Nephron (organoid): ENCODE data around the gene MUC5B.
A peak's percentile ranks its signal among the peaks of the same experiment; 100 is the strongest.

Source experiments
- H3K27ac Mint-ChIP-seq, 3 experiments: 2 replicates each; pipeline ENCODE4 v1.8.0; 2020; ENCODE audit warnings: mixed read lengths in 3 of 3, mild to moderate bottlenecking in 2 of 3, moderate library complexity in 1 of 3
- H3K27me3 Mint-ChIP-seq: 2 replicates; pipeline ENCODE4 v1.8.0; 2021; ENCODE audit warnings: low read depth, mild to moderate bottlenecking, moderate library complexity, mixed read lengths
- H3K36me3 Mint-ChIP-seq: 2 replicates; pipeline ENCODE4 v1.8.0; 2020; ENCODE audit warnings: low read depth, mixed read lengths
- H3K4me1 Mint-ChIP-seq: 2 replicates; pipeline ENCODE4 v1.8.0; 2020; ENCODE audit warnings: mixed read lengths
- H3K4me3 Mint-ChIP-seq, 3 experiments: 2 replicates each; pipeline ENCODE4 v1.8.0; 2020; ENCODE audit warnings: mild to moderate bottlenecking in 3 of 3, mixed read lengths in 3 of 3, moderate library complexity in 2 of 3
- H3K9me3 Mint-ChIP-seq: 2 replicates; pipeline ENCODE4 v1.8.0; 2020; ENCODE audit warnings: mixed read lengths
- TF ChIP-seq, protein P1 (sequence below), 3 experiments: fragments of 200-600 bp; sonication (generic); IDR thresholded peaks; one replicate each; pipeline ENCODE4 v1.5.0; 2021; ENCODE audit warnings: antibody characterized with exemption in 3 of 3; ENCODE audit not compliant: unreplicated experiment in 3 of 3

The MUC5B gene

DNA sequence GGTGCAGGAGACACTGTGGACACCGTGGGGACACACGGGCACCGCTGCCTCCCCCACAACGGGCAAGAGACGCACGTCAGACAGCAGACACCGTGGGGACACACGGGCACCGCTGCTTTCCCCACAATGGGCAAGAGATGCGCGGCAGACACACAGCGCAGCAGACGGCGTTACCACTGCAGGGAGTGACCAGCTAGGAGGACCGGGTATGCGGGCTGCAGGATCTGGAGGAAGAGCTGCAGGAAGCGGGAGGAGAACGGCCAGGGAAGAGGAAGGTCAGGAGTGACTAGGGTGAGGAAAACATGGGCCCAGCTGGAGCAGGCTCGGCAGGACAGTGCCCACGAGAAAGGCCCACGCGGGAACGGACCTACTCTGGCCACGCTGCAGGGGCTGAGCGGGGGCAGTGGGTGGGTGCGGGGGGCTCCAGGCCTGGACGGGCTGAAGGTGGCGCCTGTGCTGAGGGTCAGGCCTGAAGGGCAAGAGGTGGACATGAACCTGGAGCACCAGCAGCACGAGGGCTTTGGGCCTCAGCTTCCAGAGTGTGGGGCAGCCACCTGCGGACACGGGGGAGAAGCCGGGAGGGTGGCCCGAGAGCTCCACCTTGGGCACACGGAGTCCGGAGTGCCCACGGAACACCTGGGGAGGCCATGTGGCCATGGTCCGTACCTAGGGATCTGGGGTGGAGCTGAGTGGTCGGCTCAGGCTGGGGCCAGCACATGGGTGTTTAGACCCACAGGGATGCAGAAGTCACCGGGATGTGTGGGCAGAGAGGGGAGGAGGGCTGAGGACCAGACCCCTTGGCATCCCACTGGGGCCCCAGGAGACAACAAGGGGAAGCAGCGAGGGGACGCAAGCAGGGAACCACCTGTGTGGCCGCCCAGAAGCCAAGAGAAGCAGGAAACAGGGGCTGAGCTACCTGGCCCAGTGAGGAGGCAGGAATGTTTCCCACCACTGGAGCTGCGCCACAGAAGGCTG is 70.1 kb downstream of the MUC5B start:
- Mint-ChIP-seq H3K9me3 (no peaks in the 10 kb centered on the region), H3K27ac (no peak overlapping the region), H3K27me3 (no peaks in the 10 kb centered on the region), H3K4me1 (peaks cover 4% of the 10 kb centered on the region), H3K36me3 (peaks cover 24% of the 10 kb centered on the region), H3K4me3 (no peak overlapping the region)
- TF ChIP-seq, protein P1, sequence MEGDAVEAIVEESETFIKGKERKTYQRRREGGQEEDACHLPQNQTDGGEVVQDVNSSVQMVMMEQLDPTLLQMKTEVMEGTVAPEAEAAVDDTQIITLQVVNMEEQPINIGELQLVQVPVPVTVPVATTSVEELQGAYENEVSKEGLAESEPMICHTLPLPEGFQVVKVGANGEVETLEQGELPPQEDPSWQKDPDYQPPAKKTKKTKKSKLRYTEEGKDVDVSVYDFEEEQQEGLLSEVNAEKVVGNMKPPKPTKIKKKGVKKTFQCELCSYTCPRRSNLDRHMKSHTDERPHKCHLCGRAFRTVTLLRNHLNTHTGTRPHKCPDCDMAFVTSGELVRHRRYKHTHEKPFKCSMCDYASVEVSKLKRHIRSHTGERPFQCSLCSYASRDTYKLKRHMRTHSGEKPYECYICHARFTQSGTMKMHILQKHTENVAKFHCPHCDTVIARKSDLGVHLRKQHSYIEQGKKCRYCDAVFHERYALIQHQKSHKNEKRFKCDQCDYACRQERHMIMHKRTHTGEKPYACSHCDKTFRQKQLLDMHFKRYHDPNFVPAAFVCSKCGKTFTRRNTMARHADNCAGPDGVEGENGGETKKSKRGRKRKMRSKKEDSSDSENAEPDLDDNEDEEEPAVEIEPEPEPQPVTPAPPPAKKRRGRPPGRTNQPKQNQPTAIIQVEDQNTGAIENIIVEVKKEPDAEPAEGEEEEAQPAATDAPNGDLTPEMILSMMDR (IDR thresholded peaks at IDR 0.05; ENCODE audit: unreplicated experiment in 3 of 3): no peak

GRCh38 chr11:1293619-1294015 is 70.8 kb downstream of the MUC5B start:
- Mint-ChIP-seq H3K4me3 (no peak overlapping the region), H3K27me3 (no peaks in the 10 kb centered on the region), H3K9me3 (no peaks in the 10 kb centered on the region), H3K27ac (no peak overlapping the region), H3K36me3 (peaks cover 24% of the 10 kb centered on the region), H3K4me1 (peaks cover 7% of the 10 kb centered on the region)
- TF ChIP-seq, protein P1 (IDR thresholded peaks at IDR 0.05; ENCODE audit: unreplicated experiment in 3 of 3): peak in 2 of 3 experiments; percentile 6 to 21

GRCh38 chr11:1295086-1295485 is 72.2 kb downstream of the MUC5B start:
- Mint-ChIP-seq H3K36me3 (peaks cover 19% of the 10 kb centered on the region), H3K27ac (no peak overlapping the region), H3K4me3 (no peak overlapping the region), H3K27me3 (no peaks in the 10 kb centered on the region), H3K9me3 (no peaks in the 10 kb centered on the region), H3K4me1 (peaks cover 20% of the 10 kb centered on the region)
- TF ChIP-seq, protein P1 (IDR thresholded peaks at IDR 0.05; ENCODE audit: unreplicated experiment in 3 of 3): no peak

GRCh38 chr11:1295591-1295990 is 72.7 kb downstream of the MUC5B start:
- Mint-ChIP-seq H3K27me3 (no peaks in the 10 kb centered on the region), H3K4me1 (peaks cover 25% of the 10 kb centered on the region), H3K27ac (no peak overlapping the region), H3K36me3 (peaks cover 14% of the 10 kb centered on the region), H3K9me3 (no peaks in the 10 kb centered on the region), H3K4me3 (no peak overlapping the region)
- TF ChIP-seq, protein P1 (IDR thresholded peaks at IDR 0.05; ENCODE audit: unreplicated experiment in 3 of 3): no peak

GRCh38 chr11:1296287-1296686 is 73.4 kb downstream of the MUC5B start:
- Mint-ChIP-seq H3K4me1 (peaks cover 28% of the 10 kb centered on the region), H3K27ac (no peak overlapping the region), H3K27me3 (no peaks in the 10 kb centered on the region), H3K36me3 (peaks cover 10% of the 10 kb centered on the region), H3K4me3 (no peak overlapping the region), H3K9me3 (no peaks in the 10 kb centered on the region)
- TF ChIP-seq, protein P1 (IDR thresholded peaks at IDR 0.05; ENCODE audit: unreplicated experiment in 3 of 3): no peak
